Tibial nerve (tissue), 4 donors: Measurements from ENCODE around the gene MAJIN.

Experiments used
- EP300 ChIP-seq, 2 donors: sonication (generic); formaldehyde crosslinking; IDR thresholded peaks; one replicate each; pipeline ENCODE4 v1.6.1; 2017; ENCODE audit warnings: antibody characterized with exemption in 2 of 2, mild to moderate bottlenecking in 1 of 2
- POLR2A ChIP-seq, 2 donors: fragments of 450-650 bp; IDR thresholded peaks; one replicate each; pipeline ENCODE4 v1.6.1; 2017; ENCODE audit warnings: antibody characterized with exemption in 2 of 2, mild to moderate bottlenecking in 2 of 2, moderate library complexity in 2 of 2
- TF ChIP-seq, protein P1 (sequence below), 5 experiments: fragments of 200-600 bp in 3 of 5; fragments of 450-650 bp in 2 of 5; sonication (generic) in 3 of 5; IDR thresholded peaks; one replicate each; pipeline ENCODE4 v1.5.1; 2016 to 2019; ENCODE audit warnings: antibody characterized with exemption in 5 of 5, mild to moderate bottlenecking in 3 of 5, moderate library complexity in 2 of 5

DNA sequence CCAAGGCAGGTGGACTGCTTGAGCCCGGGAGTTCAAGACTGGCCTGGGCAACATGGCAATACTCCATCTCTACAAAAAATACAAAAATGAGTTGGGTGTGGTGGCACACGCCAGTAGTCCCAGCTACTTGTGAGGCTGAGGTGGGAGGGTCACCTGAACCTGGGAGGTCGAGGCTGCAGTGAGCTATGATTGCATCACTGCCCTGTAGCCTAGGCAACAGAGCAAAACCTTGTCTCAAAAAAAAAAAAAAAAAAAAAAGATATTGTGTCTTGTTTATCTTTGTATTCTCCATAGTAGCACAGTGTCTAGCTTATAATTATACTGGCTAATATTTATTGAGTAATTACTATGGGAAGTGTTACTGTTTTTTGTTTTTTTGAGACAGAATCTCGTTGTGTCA lies 20.4 kb downstream of the MAJIN start:
- TF ChIP-seq, protein P1, sequence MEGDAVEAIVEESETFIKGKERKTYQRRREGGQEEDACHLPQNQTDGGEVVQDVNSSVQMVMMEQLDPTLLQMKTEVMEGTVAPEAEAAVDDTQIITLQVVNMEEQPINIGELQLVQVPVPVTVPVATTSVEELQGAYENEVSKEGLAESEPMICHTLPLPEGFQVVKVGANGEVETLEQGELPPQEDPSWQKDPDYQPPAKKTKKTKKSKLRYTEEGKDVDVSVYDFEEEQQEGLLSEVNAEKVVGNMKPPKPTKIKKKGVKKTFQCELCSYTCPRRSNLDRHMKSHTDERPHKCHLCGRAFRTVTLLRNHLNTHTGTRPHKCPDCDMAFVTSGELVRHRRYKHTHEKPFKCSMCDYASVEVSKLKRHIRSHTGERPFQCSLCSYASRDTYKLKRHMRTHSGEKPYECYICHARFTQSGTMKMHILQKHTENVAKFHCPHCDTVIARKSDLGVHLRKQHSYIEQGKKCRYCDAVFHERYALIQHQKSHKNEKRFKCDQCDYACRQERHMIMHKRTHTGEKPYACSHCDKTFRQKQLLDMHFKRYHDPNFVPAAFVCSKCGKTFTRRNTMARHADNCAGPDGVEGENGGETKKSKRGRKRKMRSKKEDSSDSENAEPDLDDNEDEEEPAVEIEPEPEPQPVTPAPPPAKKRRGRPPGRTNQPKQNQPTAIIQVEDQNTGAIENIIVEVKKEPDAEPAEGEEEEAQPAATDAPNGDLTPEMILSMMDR (IDR thresholded peaks at IDR 0.05): no peak
- TF ChIP-seq EP300 (IDR thresholded peaks at IDR 0.05): no peak
- no peak for TF ChIP-seq POLR2A (IDR thresholded peaks at IDR 0.05)
